Endothelial cell (in vitro differentiated cells): ENCODE results near the gene METTL16. TPM values are rescaled to one million over a fixed set of nuclear protein-coding genes. Genes with fewer than 3 reads are reported as not detected.
"Not testable (repeated sequence)": the region's sequence is repeated elsewhere in the genome, so short reads cannot be mapped to it uniquely, and the experiment has no call there.

Experiments
- DNase-seq: peaks from one replicate; pipeline ENCODE4 v3.0.0; 2021; ENCODE audit warnings: low spot score
- H3K27ac Mint-ChIP-seq: one replicate; pipeline ENCODE4 v1.8.0; 2021; ENCODE audit warnings: mixed read lengths, inconsistent platforms; ENCODE audit not compliant: unreplicated experiment
- H3K27me3 Mint-ChIP-seq: one replicate; pipeline ENCODE4 v1.8.0; 2021; ENCODE audit warnings: mild to moderate bottlenecking, moderate library complexity, mixed read lengths, inconsistent platforms; ENCODE audit not compliant: unreplicated experiment
- H3K36me3 Mint-ChIP-seq: one replicate; pipeline ENCODE4 v1.8.0; 2021; ENCODE audit warnings: mild to moderate bottlenecking, low read depth, mixed read lengths, inconsistent platforms; ENCODE audit not compliant: unreplicated experiment
- H3K4me1 Mint-ChIP-seq: one replicate; pipeline ENCODE4 v1.8.0; 2021; ENCODE audit warnings: mild to moderate bottlenecking, mixed read lengths, inconsistent platforms; ENCODE audit not compliant: unreplicated experiment
- H3K4me3 Mint-ChIP-seq: one replicate; pipeline ENCODE4 v1.8.0; 2021; ENCODE audit warnings: mild to moderate bottlenecking, mixed read lengths, inconsistent platforms; ENCODE audit not compliant: unreplicated experiment
- H3K9me3 Mint-ChIP-seq: one replicate; pipeline ENCODE4 v1.8.0; 2021; ENCODE audit warnings: mixed read lengths, inconsistent platforms; ENCODE audit not compliant: unreplicated experiment
- total RNA-seq: library from RNA; stranded (reverse); fragmentation: NEBNext Ultra II Directional; extraction: Animal tissue kit (Norgen Biotek cat#: 25700); gene quantifications from one replicate; pipeline ENCODE4 v1.2.1, GENCODE V29; 2021; ENCODE audit not compliant: unreplicated experiment
- TF ChIP-seq, protein P1 (sequence below): fragments of 200-600 bp; sonication (generic); IDR thresholded peaks from one replicate; pipeline ENCODE4 v1.5.0; 2021; ENCODE audit warnings: antibody characterized with exemption; ENCODE audit not compliant: unreplicated experiment

Gene METTL16
- total RNA-seq, 1 donor from 2014 or later: 24.9 TPM

DNA sequence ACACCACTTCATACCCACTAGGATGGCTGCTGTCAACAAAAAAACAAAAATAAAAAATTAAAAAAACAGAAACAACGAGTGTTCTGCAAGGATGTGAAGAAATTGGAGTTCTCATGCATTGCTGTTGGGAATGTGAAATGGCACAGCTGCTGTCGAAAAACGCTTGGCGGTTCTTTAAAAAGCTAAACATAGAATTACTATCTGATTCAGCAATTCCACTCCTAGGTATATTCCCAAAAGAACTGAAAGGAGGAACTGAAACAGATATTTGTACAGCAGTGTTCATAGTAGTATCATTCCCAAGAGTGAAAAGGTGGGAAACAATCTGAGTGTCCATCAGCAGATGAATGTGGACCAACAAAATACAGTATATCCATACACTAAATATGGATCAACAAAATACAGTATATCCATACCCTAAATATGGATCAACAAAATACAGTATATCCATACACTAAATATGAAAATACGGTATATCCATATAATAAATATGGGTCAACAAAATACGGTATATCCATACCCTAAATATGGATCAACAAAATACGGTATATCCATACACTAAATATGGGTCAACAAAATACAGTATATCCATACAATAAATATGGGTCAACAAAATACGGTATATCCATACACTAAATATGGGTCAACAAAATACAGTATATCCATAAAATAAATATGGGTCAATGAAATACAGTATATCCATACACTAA is 8.7 kb downstream of the METTL16 start:
- H3K36me3 Mint-ChIP-seq: peaks cover 17% of the 10 kb centered on the region
- no peak overlapping the region for H3K4me3 Mint-ChIP-seq
- peaks cover 1% of the 10 kb centered on the region for H3K27me3 Mint-ChIP-seq
- no peaks in the 10 kb centered on the region for H3K4me1 Mint-ChIP-seq
- H3K9me3 Mint-ChIP-seq: no peaks in the 10 kb centered on the region
- no peak for DNase-seq
- no peak overlapping the region for H3K27ac Mint-ChIP-seq
- TF ChIP-seq, protein P1, sequence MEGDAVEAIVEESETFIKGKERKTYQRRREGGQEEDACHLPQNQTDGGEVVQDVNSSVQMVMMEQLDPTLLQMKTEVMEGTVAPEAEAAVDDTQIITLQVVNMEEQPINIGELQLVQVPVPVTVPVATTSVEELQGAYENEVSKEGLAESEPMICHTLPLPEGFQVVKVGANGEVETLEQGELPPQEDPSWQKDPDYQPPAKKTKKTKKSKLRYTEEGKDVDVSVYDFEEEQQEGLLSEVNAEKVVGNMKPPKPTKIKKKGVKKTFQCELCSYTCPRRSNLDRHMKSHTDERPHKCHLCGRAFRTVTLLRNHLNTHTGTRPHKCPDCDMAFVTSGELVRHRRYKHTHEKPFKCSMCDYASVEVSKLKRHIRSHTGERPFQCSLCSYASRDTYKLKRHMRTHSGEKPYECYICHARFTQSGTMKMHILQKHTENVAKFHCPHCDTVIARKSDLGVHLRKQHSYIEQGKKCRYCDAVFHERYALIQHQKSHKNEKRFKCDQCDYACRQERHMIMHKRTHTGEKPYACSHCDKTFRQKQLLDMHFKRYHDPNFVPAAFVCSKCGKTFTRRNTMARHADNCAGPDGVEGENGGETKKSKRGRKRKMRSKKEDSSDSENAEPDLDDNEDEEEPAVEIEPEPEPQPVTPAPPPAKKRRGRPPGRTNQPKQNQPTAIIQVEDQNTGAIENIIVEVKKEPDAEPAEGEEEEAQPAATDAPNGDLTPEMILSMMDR: no peak

DNA sequence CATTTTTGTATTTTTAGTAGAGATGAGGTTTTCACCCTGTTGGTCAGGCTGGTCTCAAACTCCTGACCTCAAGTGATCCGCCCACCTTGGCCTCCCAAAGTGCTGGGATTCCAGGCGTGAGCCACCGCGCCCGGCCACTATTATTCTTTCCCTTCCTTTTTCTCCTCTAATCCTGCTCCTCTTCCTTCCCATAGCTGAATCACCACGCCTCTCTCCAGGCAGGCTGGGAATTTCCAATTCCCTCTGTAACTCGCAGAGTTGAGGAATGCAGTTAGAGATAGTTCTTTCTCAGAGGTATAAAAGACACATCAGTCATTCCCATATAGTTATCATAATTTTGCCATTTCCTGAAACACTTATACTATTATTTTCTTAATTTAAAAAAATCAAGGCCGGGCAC is 11.2 kb downstream of the METTL16 start:
- TF ChIP-seq, protein P1: no peak
- H3K27me3 Mint-ChIP-seq: no peaks in the 10 kb centered on the region
- no peak overlapping the region for H3K27ac Mint-ChIP-seq
- no peak for DNase-seq
- H3K9me3 Mint-ChIP-seq: no peaks in the 10 kb centered on the region
- no peaks in the 10 kb centered on the region for H3K4me1 Mint-ChIP-seq
- H3K36me3 Mint-ChIP-seq: peaks cover 12% of the 10 kb centered on the region
- no peak overlapping the region for H3K4me3 Mint-ChIP-seq

DNA sequence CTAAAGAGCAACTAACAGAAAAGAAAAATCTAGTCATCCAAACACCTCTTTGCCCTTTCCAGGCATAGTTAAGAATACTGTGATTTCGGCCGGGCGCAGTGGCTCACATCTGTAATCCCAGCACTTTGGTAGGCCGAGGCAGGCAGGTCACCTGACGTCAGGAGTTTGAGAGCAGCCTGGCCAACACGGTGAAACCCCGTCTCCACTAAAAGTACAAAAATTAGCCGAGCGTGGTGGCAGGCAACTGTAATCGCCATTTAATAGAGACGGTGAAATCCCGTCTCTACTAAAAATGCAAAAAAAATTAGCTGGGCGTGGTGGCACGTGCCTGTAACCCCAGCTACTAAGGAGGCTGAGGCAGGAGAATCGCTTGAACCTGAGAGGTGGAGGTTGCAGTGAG is 22.4 kb downstream of the METTL16 start:
- H3K4me3 Mint-ChIP-seq, H3K27me3 Mint-ChIP-seq, H3K27ac Mint-ChIP-seq, H3K36me3 Mint-ChIP-seq, H3K9me3 Mint-ChIP-seq, DNase-seq: not testable (repeated sequence)
- peaks cover 24% of the 10 kb centered on the region for H3K4me1 Mint-ChIP-seq

DNA sequence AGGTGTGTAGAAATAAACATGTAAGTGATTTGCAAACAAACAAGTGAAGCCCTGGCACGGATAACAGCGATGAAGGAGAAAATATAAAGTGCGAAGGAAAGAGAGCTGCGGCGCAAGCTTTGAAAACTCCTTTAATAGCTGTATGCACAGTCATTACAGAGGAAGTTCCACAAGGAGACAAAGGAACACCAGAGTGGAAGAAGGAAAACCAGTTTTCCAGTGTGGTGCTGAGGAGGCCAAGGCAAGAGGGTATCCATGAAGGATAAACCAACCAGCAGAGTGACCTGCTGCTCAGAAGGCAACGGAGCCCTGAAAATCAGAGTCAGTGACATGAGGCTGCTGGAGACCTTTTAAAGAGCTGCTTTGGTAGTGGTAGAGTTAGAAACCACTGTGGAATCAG is 24.4 kb downstream of the METTL16 start:
- Mint-ChIP-seq H3K36me3 (no peaks in the 10 kb centered on the region), H3K27ac (peak overlapping the region; percentile 38), H3K9me3 (no peaks in the 10 kb centered on the region), H3K4me1 (peaks cover 27% of the 10 kb centered on the region), H3K27me3 (peaks cover 1% of the 10 kb centered on the region), H3K4me3 (no peak overlapping the region)
- TF ChIP-seq, protein P1: no peak
- no peak for DNase-seq

DNA sequence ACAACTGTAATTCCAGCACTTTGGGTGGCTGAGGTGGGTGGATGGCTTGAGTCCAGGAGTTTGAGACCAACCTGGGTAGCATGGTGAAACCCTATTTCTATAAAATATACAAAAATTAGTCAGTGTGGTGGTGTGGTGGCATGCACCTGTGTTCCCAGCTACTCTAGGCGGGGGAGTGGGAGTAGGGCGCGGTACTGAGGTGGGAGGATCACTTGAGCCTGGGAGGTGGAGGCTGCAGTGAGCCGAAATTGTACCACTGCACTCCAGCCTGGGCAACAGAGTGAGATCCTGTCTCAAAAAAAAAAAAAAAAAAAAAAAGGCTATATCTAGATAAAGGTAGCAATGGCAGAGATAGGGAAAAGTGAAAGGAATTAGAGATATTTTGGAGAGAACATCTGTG is 25.0 kb downstream of the METTL16 start:
- H3K27ac Mint-ChIP-seq: peak overlapping the region; percentile 38
- H3K4me1 Mint-ChIP-seq: peaks cover 31% of the 10 kb centered on the region

DNA sequence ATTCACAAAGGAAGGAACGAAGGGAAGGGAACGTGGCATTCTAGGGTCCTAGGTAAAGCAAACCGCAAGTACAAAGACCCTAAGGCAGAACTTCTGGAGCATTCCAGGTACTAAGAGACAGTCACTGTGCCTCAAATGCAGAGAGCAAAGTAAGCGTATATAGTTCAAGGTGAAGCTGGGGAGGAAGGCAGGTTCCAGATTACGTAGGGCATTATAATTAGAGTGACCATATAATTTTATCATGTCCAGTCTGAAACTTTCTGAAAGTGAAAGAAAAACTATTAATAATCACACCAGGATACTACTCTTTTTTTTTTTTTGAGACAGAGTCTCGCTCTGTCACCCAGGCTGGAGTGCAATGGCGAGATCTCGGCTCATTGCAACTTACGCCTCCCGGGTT is 25.7 kb downstream of the METTL16 start:
- Mint-ChIP-seq H3K4me1 (peaks cover 29% of the 10 kb centered on the region), H3K9me3 (no peaks in the 10 kb centered on the region), H3K27ac (no peak overlapping the region)

More for the DNA sequence above, 25.0 kb downstream of the METTL16 start:
- DNase-seq, H3K27me3 Mint-ChIP-seq, H3K36me3 Mint-ChIP-seq, H3K9me3 Mint-ChIP-seq, H3K4me3 Mint-ChIP-seq: not testable (repeated sequence)

More for the DNA sequence above, 25.7 kb downstream of the METTL16 start:
- Mint-ChIP-seq H3K27me3 (peaks cover 1% of the 10 kb centered on the region), H3K4me3 (no peak overlapping the region), H3K36me3 (no peaks in the 10 kb centered on the region)
- no peak for DNase-seq
- TF ChIP-seq, protein P1: no peak
